ENCODE measurements around the gene TOM1L2.
A peak's percentile ranks its signal among the peaks of the same experiment; 100 is the strongest.
"Not testable (repeated sequence)": the region's sequence is repeated elsewhere in the genome, so short reads cannot be mapped to it uniquely, and the experiment has no call there.

The TOM1L2 gene

GRCh38 chr17:17972126-17972951 lies at the start of gene TOM1L2, which contains the start of gene DRC3:
Gene TOM1L2 (minus strand): TSS chr17:17972400. CDS start chr17:17972313, 87 bp downstream.
Gene DRC3 (plus strand): TSS chr17:17972862. CDS start chr17:17977599, 4,737 bp downstream.
- DNase-seq = peak; percentile 100

GRCh38 chr17:18021372-18021771 lies 49.2 kb upstream of the TOM1L2 start:
- DNase-seq = no peak

- DNase-seq = no peak
Observed at GRCh38 chr17:18020971-18021370, 48.8 kb upstream of the TOM1L2 start.

GRCh38 chr17:18019838-18020154 lies 47.6 kb upstream of the TOM1L2 start:
- no peak for DNase-seq

GRCh38 chr17:18018411-18018921 lies 46.3 kb upstream of the TOM1L2 start:
- no peak for DNase-seq

- DNase-seq = peak; percentile 66
Observed at GRCh38 chr17:18017958-18018357, 45.8 kb upstream of the TOM1L2 start.

GRCh38 chr17:18016426-18016825 lies 44.2 kb upstream of the TOM1L2 start:
- no peak for DNase-seq

GRCh38 chr17:18015593-18015992 lies 43.4 kb upstream of the TOM1L2 start:
- no peak for DNase-seq

- no peak for DNase-seq
Observed at GRCh38 chr17:18014006-18014405, 41.8 kb upstream of the TOM1L2 start.

GRCh38 chr17:18011286-18011685 lies 39.1 kb upstream of the TOM1L2 start:
- no peak for DNase-seq

GRCh38 chr17:18009609-18010420 lies 37.6 kb upstream of the TOM1L2 start:
- DNase-seq = peak; percentile 51

- no peak for DNase-seq
Observed at GRCh38 chr17:18008496-18009268, 36.5 kb upstream of the TOM1L2 start.

GRCh38 chr17:18006495-18007239 lies 34.5 kb upstream of the TOM1L2 start:
- no peak for DNase-seq

- no peak for DNase-seq
Observed at GRCh38 chr17:18005496-18005895, 33.3 kb upstream of the TOM1L2 start.

- DNase-seq = no peak
Observed at GRCh38 chr17:18004884-18005305, 32.7 kb upstream of the TOM1L2 start.

GRCh38 chr17:18004345-18004744 lies 32.1 kb upstream of the TOM1L2 start:
- DNase-seq = no peak

- DNase-seq = no peak
Observed at GRCh38 chr17:18002171-18002570, 30.0 kb upstream of the TOM1L2 start.

GRCh38 chr17:18000030-18000408 lies 27.8 kb upstream of the TOM1L2 start:
- DNase-seq = no peak

- no peak for DNase-seq
Observed at GRCh38 chr17:17999364-18000029, 27.3 kb upstream of the TOM1L2 start.

- DNase-seq = no peak
Observed at GRCh38 chr17:17998934-17999333, 26.7 kb upstream of the TOM1L2 start.

- DNase-seq = not testable (repeated sequence)
Observed at GRCh38 chr17:17995887-17996286, 23.7 kb upstream of the TOM1L2 start.

Measured in hematopoietic multipotent progenitor cell treated with erythropoietin and hydrocortisone succinate and interleukin-3 and kit ligand, for 6 days (in vitro differentiated cells).